Peyer's patch (tissue), 4 donors: ENCODE results near the gene PGAP3.

Experiments used
- POLR2A ChIP-seq, 2 donors: fragments of 450-650 bp; IDR thresholded peaks; one replicate each; pipeline ENCODE4 v1.5.1; 2017; ENCODE audit warnings: antibody characterized with exemption in 2 of 2, mild to moderate bottlenecking in 2 of 2, moderate library complexity in 2 of 2
- TF ChIP-seq, protein P1 (sequence below), 6 experiments: fragments of 450-650 bp in 4 of 6; fragments of 200-600 bp in 2 of 6; sonication (generic) in 1 of 6; IDR thresholded peaks; one replicate each; pipeline ENCODE4 v1.5.1; 2017 to 2019; ENCODE audit warnings: antibody characterized with exemption in 6 of 6, mild to moderate bottlenecking in 3 of 6, moderate library complexity in 1 of 6

DNA sequence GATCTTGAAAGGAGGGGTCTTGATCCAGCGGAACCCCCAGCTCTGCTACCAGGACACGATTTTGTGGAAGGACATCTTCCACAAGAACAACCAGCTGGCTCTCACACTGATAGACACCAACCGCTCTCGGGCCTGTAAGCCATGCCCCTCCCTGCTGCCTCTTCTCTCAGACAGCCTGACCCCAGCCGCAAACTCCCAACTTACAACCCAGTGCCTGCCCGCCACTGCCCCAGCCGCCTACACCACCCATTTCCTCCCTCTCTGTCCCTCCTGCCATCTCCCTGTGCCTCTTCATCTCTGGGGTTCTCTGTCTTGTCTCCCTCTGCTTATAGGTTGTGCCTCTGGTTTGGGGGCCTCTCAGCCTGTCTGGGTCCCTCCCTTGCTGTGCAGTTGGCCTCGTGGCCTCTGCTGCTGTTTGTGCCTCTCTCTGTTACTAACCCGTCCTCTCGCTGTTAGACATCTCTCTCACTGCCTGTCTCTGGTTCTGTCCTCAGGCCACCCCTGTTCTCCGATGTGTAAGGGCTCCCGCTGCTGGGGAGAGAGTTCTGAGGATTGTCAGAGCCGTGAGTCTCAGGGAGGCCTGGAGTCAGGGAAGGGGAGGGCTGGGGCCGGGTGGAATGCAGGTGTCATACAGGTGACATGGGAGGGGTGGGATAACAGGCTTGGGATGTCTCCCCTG, 21.6 kb upstream of the PGAP3 start:
- TF ChIP-seq, protein P1, sequence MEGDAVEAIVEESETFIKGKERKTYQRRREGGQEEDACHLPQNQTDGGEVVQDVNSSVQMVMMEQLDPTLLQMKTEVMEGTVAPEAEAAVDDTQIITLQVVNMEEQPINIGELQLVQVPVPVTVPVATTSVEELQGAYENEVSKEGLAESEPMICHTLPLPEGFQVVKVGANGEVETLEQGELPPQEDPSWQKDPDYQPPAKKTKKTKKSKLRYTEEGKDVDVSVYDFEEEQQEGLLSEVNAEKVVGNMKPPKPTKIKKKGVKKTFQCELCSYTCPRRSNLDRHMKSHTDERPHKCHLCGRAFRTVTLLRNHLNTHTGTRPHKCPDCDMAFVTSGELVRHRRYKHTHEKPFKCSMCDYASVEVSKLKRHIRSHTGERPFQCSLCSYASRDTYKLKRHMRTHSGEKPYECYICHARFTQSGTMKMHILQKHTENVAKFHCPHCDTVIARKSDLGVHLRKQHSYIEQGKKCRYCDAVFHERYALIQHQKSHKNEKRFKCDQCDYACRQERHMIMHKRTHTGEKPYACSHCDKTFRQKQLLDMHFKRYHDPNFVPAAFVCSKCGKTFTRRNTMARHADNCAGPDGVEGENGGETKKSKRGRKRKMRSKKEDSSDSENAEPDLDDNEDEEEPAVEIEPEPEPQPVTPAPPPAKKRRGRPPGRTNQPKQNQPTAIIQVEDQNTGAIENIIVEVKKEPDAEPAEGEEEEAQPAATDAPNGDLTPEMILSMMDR (IDR thresholded peaks at IDR 0.05): no peak
- TF ChIP-seq POLR2A (IDR thresholded peaks at IDR 0.05): no peak
